GM23338 (cell line): Measurements from ENCODE around the gene OSGIN1. TPM values are rescaled to one million over a fixed set of nuclear protein-coding genes. Genes with fewer than 3 reads are reported as not detected.
"Not testable (repeated sequence)": the region's sequence is repeated elsewhere in the genome, so short reads cannot be mapped to it uniquely, and the experiment has no call there.

Experiments used
- ATAC-seq: fragments of 200-7000 bp; cut with Tn5 transposase; 3 replicates; pipeline ENCODE4 v1.9.1; 2020
- DNase-seq: peaks from one replicate; pipeline ENCODE4 v3.0.0-alpha.2; 2015; ENCODE audit warnings: low spot score
- H2AFZ ChIP-seq: fragments of 200-600 bp; sonication (generic); 2 replicates; pipeline ENCODE4 v1.8.0; 2016; ENCODE audit warnings: antibody characterized with exemption, mild to moderate bottlenecking, moderate library complexity
- H3F3A ChIP-seq: fragments of 200-600 bp; sonication (generic); replicated peaks from 2 replicates; pipeline ENCODE4 v1.8.0; 2017; ENCODE audit warnings: antibody characterized with exemption, mixed run types, low read depth
- H3K27ac ChIP-seq: fragments of 200-600 bp; sonication (generic); 2 replicates; pipeline ENCODE4 v1.6.1; 2016; ENCODE audit warnings: low read depth
- H3K27me3 ChIP-seq: fragments of 200-600 bp; sonication (generic); 2 replicates; pipeline ENCODE4 v1.8.0; 2016; ENCODE audit warnings: mild to moderate bottlenecking, mixed run types, moderate library complexity; ENCODE audit not compliant: insufficient read depth
- H3K36me3 ChIP-seq: fragments of 200-600 bp; sonication (generic); 2 replicates; pipeline ENCODE4 v1.8.0; 2016; ENCODE audit warnings: mild to moderate bottlenecking; ENCODE audit not compliant: insufficient read depth
- H3K4me1 ChIP-seq: fragments of 200-600 bp; sonication (generic); 2 replicates; pipeline ENCODE4 v1.8.0; 2016; ENCODE audit warnings: mild to moderate bottlenecking, moderate library complexity; ENCODE audit not compliant: insufficient read depth
- H3K4me2 ChIP-seq: fragments of 200-600 bp; sonication (generic); 2 replicates; pipeline ENCODE4 v1.7.1; 2017; ENCODE audit warnings: mixed run types
- H3K4me3 ChIP-seq: fragments of 200-600 bp; sonication (generic); 2 replicates; pipeline ENCODE4 v1.6.1; 2016; ENCODE audit warnings: mixed run types
- H3K79me2 ChIP-seq: fragments of 200-600 bp; sonication (generic); replicated peaks from 2 replicates; pipeline ENCODE4 v1.8.0; 2017; ENCODE audit warnings: mild to moderate bottlenecking; ENCODE audit not compliant: insufficient read depth
- H3K9me2 ChIP-seq: fragments of 200-600 bp; sonication (generic); 2 replicates; pipeline ENCODE4 v1.8.0; 2017; ENCODE audit not compliant: insufficient read depth
- H4K20me1 ChIP-seq: fragments of 200-600 bp; sonication (generic); replicated peaks from 2 replicates; pipeline ENCODE4 v1.8.0; 2017; ENCODE audit warnings: mild to moderate bottlenecking; ENCODE audit not compliant: insufficient read depth
- H3K27ac Mint-ChIP-seq: 2 replicates; pipeline ENCODE4 v1.8.0; 2020; ENCODE audit warnings: inconsistent platforms, mild to moderate bottlenecking, moderate library complexity, mixed read lengths
- H3K27me3 Mint-ChIP-seq: 3 replicates; pipeline ENCODE4 v1.8.0; 2022; ENCODE audit warnings: low read depth, mild to moderate bottlenecking, moderate library complexity, mixed read lengths, inconsistent platforms; ENCODE audit not compliant: insufficient read depth, poor library complexity
- H3K36me3 Mint-ChIP-seq: 3 replicates; pipeline ENCODE4 v1.8.0; 2021; ENCODE audit warnings: low read depth, mild to moderate bottlenecking, inconsistent platforms, moderate library complexity, mixed read lengths
- H3K4me1 Mint-ChIP-seq: 3 replicates; pipeline ENCODE4 v1.8.0; 2020; ENCODE audit warnings: mild to moderate bottlenecking, inconsistent platforms, mixed read lengths
- H3K4me3 Mint-ChIP-seq: 3 replicates; pipeline ENCODE4 v1.8.0; 2021; ENCODE audit warnings: moderate library complexity, mild to moderate bottlenecking, inconsistent platforms, mixed read lengths
- H3K9me3 Mint-ChIP-seq: 3 replicates; pipeline ENCODE4 v1.8.0; 2020; ENCODE audit warnings: moderate library complexity, mild to moderate bottlenecking, inconsistent platforms, mixed read lengths
- JUNB ChIP-seq: IDR thresholded peaks from one replicate; pipeline ENCODE4 v1.6.1; 2016; ENCODE audit warnings: antibody characterized with exemption; ENCODE audit not compliant: unreplicated experiment
- NANOG ChIP-seq: IDR thresholded peaks from 2 replicates; pipeline ENCODE4 v1.6.1; 2016; ENCODE audit warnings: antibody characterized with exemption, borderline replicate concordance
- POLR2AphosphoS5 ChIP-seq: IDR thresholded peaks from 2 replicates; pipeline ENCODE4 v1.6.1; 2016; ENCODE audit warnings: antibody characterized with exemption, low read depth
- STAT1 ChIP-seq: IDR thresholded peaks from one replicate; pipeline ENCODE4 v1.6.1; 2016; ENCODE audit warnings: antibody characterized with exemption; ENCODE audit not compliant: unreplicated experiment
- ZNF114 ChIP-seq: fragments of 250-450 bp; sonication (Bioruptor Pico); IDR thresholded peaks from 2 replicates; pipeline ENCODE4 v1.5.0; 2020; ENCODE audit warnings: mild to moderate bottlenecking, moderate library complexity
- polyA plus RNA-seq: library from polyadenylated mRNA; unstranded; fragments of >200 nt; fragmentation: Nextera tagmentation; extraction: Ambion mirVana; gene quantifications from 2 replicates; pipeline ENCODE4 v1.2.1, GENCODE V29; 2016
- total RNA-seq: library from RNA; depleted of rRNA; stranded (reverse); fragments of >200 nt; shearing (Covaris generic); gene quantifications from 2 replicates; pipeline ENCODE4 v1.2.3, GENCODE V29; 2014
- TF ChIP-seq, protein P1 (sequence below), 2 experiments: fragments of 200-600 bp in 1 of 2; sonication (generic) in 1 of 2; conservative IDR thresholded peaks; 2 replicates each; pipeline versions ENCODE4 v1.5.1 to v1.6.1; 2016 to 2017; ENCODE audit warnings: antibody characterized with exemption in 2 of 2, low read depth in 2 of 2, mild to moderate bottlenecking in 2 of 2, moderate library complexity in 1 of 2

The OSGIN1 gene
- total and polyA plus RNA-seq, 2 experiments from 2014 or later: 0.32 to 1.6 TPM

DNA sequence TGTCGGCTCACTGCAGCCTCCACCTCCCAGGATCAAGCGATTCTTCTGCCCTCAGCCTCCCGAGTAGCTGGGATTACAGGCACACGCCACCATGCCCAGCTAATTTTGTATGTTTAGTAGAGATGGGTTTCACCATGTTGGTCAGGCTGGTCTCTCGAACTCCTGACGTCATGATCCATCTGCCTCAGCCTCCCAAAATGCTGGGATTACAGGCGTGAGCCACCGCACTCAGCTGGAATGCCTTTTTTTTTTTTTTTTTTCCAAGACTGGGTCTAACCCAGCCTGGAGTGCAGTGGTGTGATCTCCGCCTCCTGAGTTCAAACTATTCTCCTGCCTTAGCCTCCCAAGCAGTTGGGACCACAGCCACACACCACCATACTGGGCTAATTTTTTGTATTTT, 11.5 kb upstream of the OSGIN1 start:
- not testable (repeated sequence) for ATAC-seq, H2AFZ ChIP-seq

DNA sequence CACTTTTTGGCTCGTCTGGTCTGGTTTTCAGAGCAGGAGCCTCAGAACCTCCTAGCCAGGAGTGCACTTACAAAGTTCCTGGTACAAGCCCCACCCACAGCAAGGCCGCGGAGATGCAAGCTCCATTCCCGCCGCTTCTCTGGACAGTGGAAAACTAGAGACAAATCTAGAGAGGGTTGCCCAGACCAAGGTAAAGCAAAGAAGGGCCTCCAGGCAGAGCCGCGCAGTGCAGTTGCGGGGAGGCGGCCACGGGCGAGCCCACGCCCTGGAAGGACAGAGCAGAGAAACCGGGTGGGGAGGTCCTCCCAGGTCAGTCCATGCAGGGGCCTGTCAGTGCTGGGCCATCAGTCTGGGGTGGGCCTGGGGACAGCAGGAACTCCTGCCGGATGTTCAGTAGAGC, 11.0 kb upstream of the OSGIN1 start:
- Histone ChIP-seq H3F3A (no peaks in the 10 kb centered on the region), H2AFZ (no peak overlapping the region), H3K9me2 (no peaks in the 10 kb centered on the region), H3K4me2 (no peak overlapping the region), H3K4me3 (no peak overlapping the region), H3K27ac (no peak overlapping the region), H3K27me3 (no peaks in the 10 kb centered on the region), H3K79me2 (no peaks in the 10 kb centered on the region), H3K36me3 (no peaks in the 10 kb centered on the region), H4K20me1 (no peaks in the 10 kb centered on the region; the same call in 1 of the 2 replicates), H3K4me1 (no peaks in the 10 kb centered on the region)
- no peak for TF ChIP-seq ZNF114
- TF ChIP-seq JUNB: no peak
- Mint-ChIP-seq H3K27ac (no peak overlapping the region), H3K9me3 (no peaks in the 10 kb centered on the region), H3K4me3 (no peak overlapping the region), H3K27me3 (peaks cover 27% of the 10 kb centered on the region), H3K4me1 (peaks cover 12% of the 10 kb centered on the region), H3K36me3 (no peaks in the 10 kb centered on the region; the same call in 2 of the 3 replicates)
- ATAC-seq (no peak), DNase-seq (no peak)

More for the DNA sequence above, 11.5 kb upstream of the OSGIN1 start:
- not testable (repeated sequence) for H3K27me3 ChIP-seq, H3K4me3 ChIP-seq, H3K4me1 ChIP-seq, DNase-seq, H3K4me2 ChIP-seq, H3K36me3 ChIP-seq, H3K9me3 Mint-ChIP-seq, H3F3A ChIP-seq, H3K36me3 Mint-ChIP-seq, H3K4me3 Mint-ChIP-seq, H3K9me2 ChIP-seq, H3K27ac ChIP-seq, H3K79me2 ChIP-seq, H3K27ac Mint-ChIP-seq, H4K20me1 ChIP-seq
- H3K4me1 Mint-ChIP-seq: peaks cover 12% of the 10 kb centered on the region
- peaks cover 23% of the 10 kb centered on the region for H3K27me3 Mint-ChIP-seq

DNA sequence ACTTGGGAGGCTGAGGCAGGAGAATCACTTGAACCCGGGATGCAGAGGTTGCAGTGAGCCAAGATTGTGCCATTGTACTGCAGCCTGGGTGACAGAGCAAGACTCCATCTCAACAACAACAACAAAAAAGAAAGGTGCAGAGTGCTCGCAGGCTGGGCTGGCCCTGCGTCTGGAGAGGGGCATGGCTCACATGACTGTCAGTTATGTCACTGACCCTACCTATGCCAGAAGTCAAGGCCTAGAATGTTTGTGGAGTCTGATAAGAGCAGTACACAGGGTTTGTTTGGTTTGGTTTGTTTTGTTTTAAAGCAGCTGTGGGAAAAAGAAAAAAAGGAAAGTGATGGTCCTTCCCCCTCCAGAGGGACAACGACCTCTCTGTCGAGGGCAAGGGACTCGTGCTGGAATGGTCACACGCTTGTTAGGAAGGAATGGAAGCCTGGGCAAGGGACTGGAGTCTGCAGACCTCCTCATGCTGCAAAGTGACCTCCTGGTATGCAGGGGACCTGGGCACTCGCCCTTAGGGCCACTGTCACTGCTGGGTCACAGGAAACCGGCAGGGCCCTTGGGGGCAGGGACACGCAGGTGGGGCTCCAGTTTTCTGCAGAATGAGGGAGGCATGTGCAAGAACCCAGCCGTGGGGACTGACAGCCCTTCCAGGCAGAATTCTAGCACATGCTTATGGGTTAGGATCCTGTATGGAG, 10.1 kb upstream of the OSGIN1 start:
- no peaks in the 10 kb centered on the region for H3F3A ChIP-seq
- H3K4me2 ChIP-seq: no peak overlapping the region
- no peak overlapping the region for H3K4me3 Mint-ChIP-seq
- H3K27ac ChIP-seq: no peak overlapping the region
- no peak overlapping the region for H3K4me3 ChIP-seq
- DNase-seq (no peak), ATAC-seq (no peak)
- H3K4me1 Mint-ChIP-seq: peaks cover 12% of the 10 kb centered on the region
- no peaks in the 10 kb centered on the region for H3K27me3 ChIP-seq
- peaks cover 27% of the 10 kb centered on the region for H3K27me3 Mint-ChIP-seq
- TF ChIP-seq, protein P1, sequence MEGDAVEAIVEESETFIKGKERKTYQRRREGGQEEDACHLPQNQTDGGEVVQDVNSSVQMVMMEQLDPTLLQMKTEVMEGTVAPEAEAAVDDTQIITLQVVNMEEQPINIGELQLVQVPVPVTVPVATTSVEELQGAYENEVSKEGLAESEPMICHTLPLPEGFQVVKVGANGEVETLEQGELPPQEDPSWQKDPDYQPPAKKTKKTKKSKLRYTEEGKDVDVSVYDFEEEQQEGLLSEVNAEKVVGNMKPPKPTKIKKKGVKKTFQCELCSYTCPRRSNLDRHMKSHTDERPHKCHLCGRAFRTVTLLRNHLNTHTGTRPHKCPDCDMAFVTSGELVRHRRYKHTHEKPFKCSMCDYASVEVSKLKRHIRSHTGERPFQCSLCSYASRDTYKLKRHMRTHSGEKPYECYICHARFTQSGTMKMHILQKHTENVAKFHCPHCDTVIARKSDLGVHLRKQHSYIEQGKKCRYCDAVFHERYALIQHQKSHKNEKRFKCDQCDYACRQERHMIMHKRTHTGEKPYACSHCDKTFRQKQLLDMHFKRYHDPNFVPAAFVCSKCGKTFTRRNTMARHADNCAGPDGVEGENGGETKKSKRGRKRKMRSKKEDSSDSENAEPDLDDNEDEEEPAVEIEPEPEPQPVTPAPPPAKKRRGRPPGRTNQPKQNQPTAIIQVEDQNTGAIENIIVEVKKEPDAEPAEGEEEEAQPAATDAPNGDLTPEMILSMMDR (conservative IDR thresholded peaks at IDR 0.05; ENCODE audit: low read depth in 2 of 2): no peak
- TF ChIP-seq NANOG: no peak
- no peak for TF ChIP-seq ZNF114
- TF ChIP-seq STAT1: no peak
- no peak for TF ChIP-seq POLR2AphosphoS5
- H2AFZ ChIP-seq: no peak overlapping the region
- no peaks in the 10 kb centered on the region; the same call in 1 of the 2 replicates for H4K20me1 ChIP-seq
- no peak overlapping the region for H3K27ac Mint-ChIP-seq
- no peaks in the 10 kb centered on the region; the same call in 2 of the 3 replicates for H3K36me3 Mint-ChIP-seq
- no peaks in the 10 kb centered on the region for H3K79me2 ChIP-seq
- no peaks in the 10 kb centered on the region for H3K9me2 ChIP-seq
- H3K4me1 ChIP-seq: no peaks in the 10 kb centered on the region
- no peaks in the 10 kb centered on the region for H3K36me3 ChIP-seq
- H3K9me3 Mint-ChIP-seq: no peaks in the 10 kb centered on the region
